Activated CD4-positive, alpha-beta T cell treated with anti-CD3 and anti-CD28 coated beads, Interleukin-2, amount 50 U/mL, for 24 hours (primary cell): ENCODE data around the gene NRG2.

ENCODE experiments used
- DNase-seq, 2 donors: peaks; one replicate each; pipeline ENCODE4 v3.0.0-alpha.2; 2020; ENCODE audit warnings: low read depth in 1 of 2, low spot score in 1 of 2

NRG2 gene

DNA sequence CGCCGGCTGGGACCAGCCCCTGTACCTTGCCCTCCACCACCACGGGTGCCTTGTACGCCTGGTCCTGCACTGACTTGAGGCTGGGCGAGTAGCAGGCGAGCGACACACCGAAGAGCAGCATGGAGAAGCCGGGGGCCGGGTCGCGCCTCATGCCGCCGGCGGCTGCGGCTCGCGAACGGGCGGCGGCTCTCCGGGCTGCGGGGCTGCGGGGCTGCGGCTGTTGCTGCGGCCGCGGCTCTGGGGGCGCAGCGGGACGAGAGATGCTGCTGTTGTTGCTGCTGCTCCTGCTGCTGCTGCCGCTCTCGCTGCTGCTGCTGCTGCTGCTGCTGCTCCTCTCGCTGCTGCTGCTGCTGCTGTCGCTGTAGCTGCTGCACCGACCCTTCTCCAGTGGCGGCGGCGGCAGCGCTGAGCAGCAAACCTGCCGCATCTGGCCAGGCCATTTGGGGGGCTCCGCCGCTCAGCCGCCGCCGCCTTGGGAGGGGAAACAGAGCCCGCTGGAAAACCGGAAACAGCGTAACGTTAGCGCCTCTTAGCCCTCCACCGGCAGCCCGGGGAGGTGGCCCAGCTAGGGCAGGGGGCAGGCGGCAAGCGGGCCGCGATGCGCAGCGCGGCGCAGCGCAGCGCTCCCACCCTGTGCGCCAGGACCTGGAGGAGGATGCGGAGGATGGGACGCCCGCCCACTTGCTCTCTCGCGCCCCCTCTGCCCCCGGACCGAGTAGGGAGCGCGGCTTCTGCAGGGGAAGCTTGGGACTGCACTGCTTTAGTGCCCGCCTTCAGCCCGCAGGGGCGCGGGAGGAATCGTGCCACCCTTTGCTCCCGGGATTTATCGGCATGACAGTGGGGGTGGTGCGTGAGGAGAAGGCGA, at the start of gene NRG2:
Gene NRG2, minus strand, starts transcription at position 657 of the 865 bp plus-strand sequence.
- DNase-seq, result peak in 1 of 2 donors; percentile 4

DNA sequence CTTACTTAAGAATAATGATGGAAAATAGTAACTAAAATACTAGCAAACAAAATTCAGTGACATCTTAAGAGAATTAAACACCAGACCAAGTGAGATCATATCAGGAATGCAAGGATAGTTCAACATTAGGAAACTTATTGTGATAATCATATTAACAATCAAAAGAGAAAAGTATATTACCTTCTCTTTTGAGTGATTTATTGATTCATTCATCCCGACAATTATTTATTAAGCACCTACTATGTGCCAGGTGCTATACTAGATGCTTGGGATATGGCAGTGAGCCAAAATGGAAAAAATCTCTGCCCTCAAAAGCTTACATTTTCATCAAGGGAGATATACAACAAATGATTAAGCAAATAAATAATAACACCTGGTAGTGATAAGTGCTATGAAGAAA, 47.2 kb upstream of the NRG2 start:
- no peak for DNase-seq

DNA sequence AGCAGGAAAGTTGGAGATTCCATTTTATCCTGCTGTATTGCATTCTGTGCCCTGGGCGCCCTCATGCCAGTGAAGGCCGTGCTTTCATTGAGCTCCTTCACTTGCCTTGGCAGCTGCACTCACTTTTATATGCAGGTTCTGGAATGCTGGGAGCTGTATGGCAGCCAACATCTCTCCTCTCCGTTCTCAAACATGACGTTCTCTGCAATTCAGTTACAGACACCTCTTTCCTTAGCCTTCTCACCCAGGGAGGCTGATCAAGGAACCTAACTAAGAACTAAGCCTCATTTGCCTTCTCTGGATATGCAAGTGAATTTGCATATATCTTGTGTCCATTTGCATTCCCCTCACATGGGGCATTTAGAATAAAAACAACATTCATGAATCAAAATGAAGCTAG, 41.4 kb upstream of the NRG2 start:
- DNase-seq, result no peak

DNA sequence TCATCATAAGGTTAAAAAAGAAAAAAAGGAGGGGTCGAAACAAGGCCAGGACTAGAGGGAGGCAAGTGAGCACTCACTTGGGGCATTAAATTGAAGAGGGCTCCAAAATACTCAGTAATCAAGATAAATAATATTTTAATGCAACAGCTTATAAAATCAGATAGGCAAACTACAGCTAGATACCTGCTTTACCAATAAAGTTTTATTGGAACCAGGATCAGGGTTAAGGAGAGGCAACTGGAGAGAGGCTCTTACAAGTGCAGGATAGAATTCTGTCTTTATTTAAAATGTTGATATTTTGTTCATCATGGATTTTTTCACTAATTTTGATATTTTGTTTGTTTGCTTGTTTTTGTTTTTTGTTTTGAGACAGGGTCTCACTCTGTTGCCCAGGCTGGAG, 40.6 kb upstream of the NRG2 start:
- DNase-seq, result no peak

DNA sequence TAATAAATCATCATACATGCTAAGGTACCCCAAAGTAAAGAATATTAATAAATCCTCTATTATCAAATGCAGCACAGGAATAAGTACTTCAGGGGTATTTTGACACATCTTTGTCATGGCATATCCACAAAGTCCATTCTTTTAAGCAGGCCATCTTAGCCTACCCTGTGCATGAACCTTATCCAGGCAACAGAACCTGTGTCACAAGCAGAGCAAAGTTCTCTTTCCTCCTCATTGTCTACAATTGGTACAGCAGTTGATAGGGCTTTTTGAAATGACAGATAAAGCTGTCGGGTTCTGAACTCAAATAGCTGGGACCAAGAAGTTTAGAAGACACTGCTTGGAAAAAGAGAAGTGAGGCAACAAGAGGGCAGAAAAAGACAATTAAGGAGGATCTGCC, 40.0 kb upstream of the NRG2 start:
- DNase-seq, result no peak

DNA sequence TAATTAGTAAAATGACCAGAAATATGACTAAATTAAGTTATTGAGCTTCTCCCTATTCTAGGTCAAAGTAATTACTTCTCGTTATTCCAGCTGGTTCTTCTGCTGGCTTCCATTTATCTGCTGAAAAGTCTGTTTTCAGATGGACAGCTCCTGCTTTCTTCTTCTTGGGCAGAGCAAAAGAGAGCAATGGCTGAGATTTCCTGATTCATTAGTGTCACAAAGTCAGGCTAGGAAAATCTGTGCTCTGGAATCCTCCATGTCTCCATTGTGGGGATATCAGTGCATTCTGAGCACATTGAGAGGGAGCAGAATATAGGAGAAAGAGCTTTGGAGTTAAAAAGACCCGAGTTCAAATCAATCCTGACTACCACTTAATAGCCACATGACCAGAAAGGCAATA, 33.7 kb upstream of the NRG2 start:
- no peak for DNase-seq

DNA sequence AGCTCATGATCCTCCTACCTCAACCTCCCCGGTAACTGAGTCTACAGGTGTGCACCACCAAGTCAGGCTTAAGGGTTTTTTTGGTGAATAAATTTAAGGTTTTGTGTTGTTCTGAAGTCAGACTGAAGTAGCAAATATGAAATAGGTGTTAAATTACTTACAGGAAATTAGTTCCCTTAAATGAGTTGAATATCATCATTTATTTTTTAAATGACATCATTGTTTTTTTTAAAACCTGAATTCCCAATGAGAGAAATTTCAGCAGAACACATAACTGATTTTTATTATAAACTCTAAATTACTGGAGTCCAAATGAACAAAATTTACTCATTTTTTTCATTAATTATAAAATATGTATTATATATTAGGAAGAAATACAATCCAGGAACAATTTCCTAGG, 33.0 kb upstream of the NRG2 start:
- DNase-seq, result no peak

DNA sequence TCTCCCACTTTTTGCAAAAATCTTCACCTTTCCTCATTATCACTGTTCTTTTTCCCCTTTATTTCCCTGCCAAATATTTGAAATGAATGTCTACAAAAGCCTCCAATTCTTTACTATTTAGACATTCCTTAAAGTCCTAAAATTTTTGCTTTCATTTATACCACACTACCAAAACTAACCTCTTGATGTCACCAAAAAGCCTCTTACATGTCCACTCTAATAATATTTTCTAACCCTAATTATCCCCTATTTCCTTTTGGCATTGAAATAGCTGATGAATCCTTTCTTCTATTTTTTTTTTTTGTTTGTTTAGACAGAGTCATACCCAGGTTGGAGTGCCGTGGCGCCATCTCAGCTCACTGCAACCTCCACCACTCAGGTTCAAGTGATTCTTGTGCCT, 32.3 kb upstream of the NRG2 start:
- DNase-seq, result no peak

DNA sequence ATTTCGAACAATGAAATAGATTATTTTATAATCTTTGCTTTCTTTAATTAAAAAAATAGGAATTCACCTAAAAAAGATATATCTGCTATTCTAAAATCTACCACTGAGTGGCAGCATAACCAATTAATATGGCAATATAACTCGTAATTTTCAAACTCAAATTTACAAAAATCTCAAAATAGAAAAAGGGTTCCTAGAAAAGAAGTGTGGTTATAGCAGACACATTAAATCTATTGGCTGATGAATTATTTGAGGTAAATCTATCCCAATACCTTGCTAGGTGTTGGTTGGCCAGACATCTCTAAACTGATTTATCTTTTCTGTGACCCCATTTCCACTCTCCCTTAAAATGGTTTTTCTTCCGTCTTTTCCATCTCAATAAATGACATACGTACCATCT, 30.2 kb upstream of the NRG2 start:
- DNase-seq, result no peak

DNA sequence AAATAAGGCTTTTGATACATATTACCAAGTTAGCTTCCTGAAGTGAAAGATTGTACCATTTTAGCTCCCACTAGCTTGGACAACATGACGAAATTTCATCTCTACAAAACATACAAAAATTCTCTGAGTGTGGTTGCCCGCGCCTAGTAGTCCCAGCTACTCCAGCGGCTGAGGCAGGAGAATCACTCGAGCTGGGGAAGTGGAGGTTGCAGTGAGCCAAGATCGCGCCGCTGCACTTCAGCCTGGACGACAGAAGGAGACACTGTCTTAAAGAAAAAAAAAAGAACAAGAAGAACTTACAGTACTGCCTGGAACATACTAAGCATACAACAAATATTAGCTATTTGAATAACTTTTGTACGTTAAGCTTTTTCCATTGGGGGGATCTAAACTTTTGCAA, 29.7 kb upstream of the NRG2 start:
- DNase-seq, result no peak

DNA sequence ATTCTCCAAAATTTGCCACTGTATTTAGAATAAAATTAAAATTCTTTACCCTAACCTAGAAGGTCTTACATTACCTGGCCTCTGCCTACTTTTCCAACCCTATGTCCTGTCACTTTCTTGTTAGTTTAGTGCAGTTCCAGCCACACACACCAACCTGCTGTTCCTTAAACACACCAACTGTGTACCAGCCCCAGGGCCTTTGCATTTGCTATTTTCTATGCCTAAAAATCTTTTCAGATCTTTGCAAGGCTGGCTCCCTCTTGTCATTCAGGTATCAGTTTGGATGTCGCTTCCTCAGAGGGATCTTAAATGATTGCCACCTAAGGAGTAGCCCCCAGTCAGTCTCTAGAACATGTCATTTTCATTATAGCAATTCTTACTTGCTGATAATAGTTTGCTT, 17.7 kb upstream of the NRG2 start:
- DNase-seq, result no peak

DNA sequence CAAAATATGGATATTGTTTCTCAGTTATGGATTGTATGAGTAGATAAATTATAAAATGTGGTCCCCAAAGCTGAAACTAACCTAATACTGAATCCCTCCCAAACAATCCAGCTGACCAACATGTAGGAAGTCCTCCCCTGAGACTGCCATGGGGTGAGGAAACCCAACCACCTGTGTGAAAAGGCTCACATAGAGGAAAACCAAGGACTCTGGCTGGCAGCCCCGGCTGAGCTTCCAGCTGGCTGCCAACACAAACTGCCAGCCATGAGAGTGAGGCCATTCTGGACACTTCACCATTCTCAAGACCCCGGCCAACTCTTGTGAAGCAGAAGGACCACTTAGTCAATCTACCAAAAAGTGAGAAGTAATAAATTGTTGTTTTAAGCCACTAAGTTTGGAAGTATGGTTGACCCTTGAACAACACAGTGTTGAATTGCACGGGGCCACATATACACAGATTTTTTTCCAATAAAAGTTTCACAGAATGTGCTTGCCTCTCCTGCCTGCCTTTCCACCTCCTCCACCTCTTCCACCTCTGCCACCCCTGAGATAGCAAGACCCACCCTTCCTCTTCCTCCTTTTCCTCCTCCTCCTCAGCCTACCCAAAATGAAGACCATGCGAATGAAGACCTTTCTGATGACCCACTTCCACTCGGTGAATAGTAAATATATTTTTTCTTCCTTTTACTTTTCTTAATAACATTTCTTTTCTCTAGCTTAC, 15.3 kb upstream of the NRG2 start:
- no peak for DNase-seq

DNA sequence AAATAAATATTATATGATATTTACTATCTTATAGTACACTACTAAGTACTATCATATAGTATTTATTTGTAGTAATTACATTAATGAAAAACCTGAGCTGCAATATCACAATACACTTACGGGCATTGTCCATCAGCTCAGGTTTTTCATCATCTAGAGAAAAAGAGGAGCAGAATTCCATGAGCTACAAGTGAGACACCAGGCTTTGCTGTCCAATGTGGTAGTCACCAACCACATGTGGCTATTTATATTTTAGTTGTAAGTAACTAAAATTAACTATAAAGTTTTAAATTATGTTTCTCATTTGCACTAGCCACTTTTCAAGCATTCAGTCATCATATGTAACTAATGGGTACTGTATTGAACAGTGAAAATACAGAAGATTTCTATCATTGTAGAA, 13.8 kb upstream of the NRG2 start:
- DNase-seq, result no peak

DNA sequence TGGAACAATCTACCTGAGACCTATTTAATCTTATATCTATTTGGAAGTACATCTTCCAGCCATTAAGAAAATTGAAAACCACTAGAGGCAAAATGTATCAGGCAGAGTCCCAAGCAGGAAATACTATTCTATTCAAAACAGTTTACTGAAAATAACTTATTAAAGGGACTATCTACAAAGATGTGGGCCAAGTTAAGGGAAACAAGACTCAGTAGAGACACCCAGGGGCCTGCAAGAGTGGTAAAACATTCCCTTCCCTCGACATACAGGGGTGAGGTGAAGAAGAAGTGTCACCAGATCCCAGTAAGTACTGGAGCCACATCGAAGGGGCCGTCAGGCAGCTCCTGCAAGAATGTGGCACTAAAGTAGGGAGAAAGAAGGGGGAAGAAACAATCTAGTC, 12.1 kb upstream of the NRG2 start:
- no peak for DNase-seq

DNA sequence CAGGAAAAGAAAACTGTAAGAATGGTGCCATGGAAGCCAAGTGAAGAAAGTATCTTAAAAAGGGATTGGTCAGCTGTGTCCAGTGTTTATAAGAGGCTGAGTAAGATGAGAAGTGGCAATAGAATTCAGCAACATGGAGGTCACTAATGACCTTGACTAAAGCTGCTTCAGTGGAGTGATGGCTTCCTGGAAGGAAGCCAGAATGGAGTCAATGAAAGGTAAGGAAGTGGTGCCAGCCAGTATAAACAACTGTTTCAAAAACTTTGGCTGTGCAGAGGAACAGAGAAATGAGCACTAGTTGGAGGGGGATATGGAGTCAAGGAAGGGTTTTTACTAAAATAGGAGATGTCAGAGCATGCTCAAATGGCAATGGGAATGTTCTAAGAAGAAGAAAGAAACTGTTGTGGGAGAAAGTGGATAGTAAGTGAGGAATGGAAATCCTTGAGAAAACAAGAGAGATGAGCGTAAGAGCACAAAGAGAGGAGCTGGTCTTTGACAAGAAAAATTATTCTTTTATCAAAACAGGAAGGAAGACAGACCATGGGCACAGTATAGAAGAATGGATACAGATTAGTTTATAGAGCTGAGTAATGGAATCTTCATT, 11.1 kb upstream of the NRG2 start:
- no peak for DNase-seq

DNA sequence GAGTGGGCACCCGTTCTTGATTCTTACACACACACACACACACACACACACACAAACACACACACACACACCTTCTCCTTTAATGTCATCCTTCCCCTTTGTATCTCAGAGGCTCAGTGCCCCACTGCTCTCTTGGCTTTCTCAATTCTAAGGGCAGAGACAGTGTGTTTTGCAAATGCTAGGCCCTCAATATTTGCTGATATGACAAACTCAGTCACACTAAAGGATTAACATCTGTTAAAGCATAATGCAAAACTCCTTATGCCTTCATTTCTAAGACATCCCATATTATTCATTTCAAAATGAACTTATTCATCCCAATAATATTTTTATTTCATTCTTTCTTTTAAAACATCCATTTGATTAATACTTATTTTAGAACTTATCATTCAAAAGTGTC, 8.9 kb upstream of the NRG2 start:
- no peak for DNase-seq

DNA sequence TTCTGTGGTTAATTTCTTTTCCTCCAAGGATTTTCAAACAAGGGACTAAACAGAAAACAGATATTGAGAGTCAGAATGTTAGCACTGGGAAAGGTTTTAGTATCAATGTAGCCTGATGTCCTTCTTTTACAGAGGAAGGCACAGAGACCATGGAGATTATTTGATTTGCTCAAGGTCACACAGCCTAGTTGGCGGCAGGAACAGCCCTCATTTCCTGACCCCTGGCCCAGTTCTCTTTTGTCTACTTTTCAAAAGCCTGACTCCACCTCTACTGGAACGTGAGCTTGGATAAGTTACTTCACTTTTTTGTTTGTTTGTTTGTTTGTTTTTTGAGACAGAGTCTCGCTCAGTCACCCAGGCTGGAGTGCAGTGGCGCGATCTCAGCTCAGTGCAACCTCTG, 6.6 kb upstream of the NRG2 start:
- DNase-seq, result no peak

DNA sequence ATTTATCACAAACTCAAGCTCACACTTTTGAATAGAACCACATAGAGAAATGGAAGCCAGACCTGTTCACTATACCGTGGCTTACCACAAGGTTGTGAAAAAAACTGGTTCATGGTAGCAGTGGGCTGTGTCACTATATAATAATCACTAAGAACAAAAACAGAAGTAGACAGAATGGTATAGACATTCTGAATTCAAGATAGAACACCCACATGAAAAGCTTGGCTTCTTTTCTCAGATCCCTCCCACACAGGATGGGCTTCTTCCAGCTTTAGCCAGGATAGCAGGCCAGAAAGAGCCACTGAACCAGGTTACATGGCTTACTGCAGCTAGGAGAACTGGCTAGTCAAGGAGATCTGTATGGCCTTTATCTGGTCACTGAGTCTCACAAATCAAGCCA, 6.1 kb upstream of the NRG2 start:
- DNase-seq, result no peak

DNA sequence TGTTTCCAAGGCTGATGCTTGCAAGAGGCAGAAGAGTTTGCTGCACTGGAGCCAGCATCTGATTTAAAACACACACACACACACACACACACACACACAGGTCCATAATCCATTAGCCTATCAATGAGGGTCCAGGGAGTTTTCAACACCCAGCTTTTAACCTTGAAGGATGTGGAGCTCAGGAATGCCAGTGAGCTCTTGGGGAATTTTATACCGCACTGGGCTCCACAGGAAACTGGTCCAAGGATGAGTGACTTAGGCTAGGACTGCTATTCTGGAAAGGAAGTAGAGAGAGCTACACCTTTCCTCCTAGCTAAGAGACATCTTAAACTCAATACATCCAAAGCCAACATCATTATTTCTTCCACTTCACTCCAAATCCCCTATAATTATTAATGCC, 942 bp upstream of the NRG2 start:
- no peak for DNase-seq

DNA sequence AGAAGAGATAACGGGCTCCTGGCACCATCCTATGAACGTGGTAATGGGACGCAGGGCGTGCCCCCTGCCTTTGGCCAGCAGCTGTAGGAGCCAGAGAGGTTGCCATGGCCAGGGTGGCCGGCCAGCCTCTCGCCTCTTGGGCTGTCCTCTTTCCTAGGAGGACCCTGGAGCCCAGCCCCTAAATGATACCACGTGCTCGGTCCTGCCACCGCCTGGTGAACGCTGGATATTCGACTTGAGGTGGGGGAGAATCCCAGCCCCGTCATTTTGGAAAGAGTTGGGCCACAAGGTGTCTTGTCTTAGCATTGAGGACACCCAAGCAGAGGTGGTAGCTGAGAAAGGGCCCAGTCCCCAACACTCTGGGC, 391 bp upstream of the NRG2 start:
- DNase-seq, result no peak

DNA sequence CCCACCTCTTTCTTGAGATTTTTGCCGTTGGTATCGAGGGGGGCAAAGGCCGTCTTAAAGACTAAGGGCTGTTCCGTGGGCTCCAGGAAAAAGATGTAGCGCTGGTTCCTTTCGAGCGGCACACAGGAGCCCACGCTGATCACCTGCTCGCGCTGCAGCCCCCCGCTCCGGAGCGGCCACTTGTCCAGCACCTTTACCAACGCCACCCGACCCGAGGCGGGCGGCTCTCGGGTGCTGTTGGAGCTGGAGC, 781 bp downstream of the NRG2 start:
- DNase-seq, result no peak

DNA sequence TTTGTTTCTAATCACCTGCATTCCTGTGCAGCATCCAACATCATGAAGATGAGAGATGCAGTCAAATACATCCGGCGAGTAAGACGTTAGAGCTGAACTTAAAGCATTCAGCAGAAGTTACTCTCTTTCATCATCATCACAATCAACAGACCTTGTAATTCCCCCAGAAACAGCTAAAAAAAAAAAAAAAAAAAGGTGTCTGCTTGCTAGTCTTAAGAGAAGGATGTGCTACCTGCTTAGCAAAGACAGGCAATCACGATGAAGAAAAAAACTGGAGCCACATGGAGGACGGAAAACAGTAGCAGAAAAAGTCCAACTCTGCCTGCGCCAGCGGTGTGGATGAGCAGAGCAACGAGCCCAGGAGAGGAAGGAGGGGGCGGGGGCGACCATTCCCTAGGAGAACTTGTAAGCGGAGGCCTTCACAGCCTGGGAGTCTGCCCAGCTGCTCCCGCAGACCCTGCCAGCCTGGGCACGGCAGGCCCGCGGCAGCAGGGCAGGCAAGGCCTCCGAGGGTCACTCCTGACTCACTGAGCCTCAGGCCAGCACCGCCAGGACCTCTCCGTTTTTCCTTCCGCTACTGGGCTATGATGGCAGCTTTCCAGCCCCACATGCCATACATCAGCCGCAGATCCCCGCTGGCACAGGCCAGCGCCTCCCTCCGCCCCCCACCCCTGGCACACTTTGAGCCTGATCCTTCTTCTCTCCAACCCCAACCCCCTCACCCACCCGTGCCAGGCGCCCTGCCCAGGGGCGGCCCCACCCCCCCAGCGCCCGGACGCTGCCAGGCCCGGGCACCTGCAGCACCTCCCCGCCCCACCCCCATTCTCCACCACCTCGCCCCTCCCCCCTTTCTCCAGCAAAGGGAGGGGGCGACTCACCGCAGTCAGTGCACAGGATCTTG, 1.4 kb downstream of the NRG2 start:
- DNase-seq, result no peak
